ES-I3 (cell line): Measurements from ENCODE around the gene GUCA1A.
A peak's percentile ranks its signal among the peaks of the same experiment; 100 is the strongest.
"Not testable (repeated sequence)": the region's sequence is repeated elsewhere in the genome, so short reads cannot be mapped to it uniquely, and the experiment has no call there.

Experiments used
- H3K36me3 ChIP-seq: 2 replicates; pipeline ENCODE4 v1.6.1; 2013; ENCODE audit warnings: mild to moderate bottlenecking, low read length, control low read depth, moderate library complexity; ENCODE audit not compliant: insufficient read depth
- H3K4me1 ChIP-seq: 2 replicates; pipeline ENCODE4 v1.6.1; 2013; ENCODE audit warnings: mild to moderate bottlenecking, control low read depth, low read length; ENCODE audit not compliant: insufficient read depth
- H3K9ac ChIP-seq: 2 replicates; pipeline ENCODE4 v1.6.1; 2013; ENCODE audit warnings: low read depth, mild to moderate bottlenecking, low read length, moderate library complexity
- H3K9me3 ChIP-seq: 2 replicates; pipeline ENCODE4 v1.6.1; 2013; ENCODE audit warnings: mild to moderate bottlenecking, low read length, moderate library complexity; ENCODE audit not compliant: control insufficient read depth, insufficient read depth

The GUCA1A gene

DNA sequence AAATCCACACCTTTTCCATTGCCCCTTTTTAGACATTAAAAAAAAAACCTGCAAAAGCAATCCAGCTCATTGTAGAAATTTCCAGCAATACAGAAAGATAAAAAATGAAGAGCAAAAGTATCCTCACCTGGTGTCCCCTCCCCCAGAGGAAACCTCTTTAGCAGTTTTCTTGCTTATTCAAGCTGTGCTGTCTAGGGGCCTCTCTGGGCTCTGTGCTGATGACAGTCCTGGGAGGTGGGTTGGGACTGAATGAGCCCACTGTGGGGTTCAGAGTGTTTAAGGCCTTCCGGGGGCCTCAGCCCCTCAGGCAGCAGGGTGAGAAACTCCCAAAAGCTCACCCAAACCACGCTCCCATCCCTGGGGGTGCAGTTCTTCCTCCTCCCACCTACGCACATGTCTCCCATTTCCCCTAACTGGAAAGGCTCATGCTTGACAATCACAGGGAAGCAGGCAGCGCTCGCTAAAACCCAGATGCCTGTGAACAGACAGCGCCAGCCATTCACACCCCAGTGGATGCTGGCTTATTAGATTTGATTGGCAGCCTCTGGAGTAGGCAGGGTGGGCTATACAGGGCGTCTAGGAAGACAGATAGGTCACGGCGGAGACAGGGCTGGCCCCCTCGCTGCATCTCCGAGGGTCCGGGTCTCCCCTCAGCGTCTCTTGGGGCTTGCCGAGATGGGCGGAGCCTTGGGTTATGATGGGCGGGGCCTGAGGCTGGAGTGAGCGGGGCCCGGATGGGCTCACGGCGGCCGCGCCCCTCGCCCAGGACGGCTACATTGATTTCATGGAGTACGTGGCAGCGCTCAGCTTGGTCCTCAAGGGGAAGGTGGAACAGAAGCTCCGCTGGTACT is 4.6 kb downstream of the GUCA1A start:
- Histone ChIP-seq H3K9me3 (no peaks in the 10 kb centered on the region), H3K4me1 (peaks cover 12% of the 10 kb centered on the region; the same call in 1 of the 2 replicates), H3K9ac (peak overlapping the region; percentile 60), H3K36me3 (no peaks in the 10 kb centered on the region)

GRCh38 chr6:42179261-42179944 is 6.2 kb downstream of the GUCA1A start:
- H3K9ac ChIP-seq: no peak overlapping the region
- H3K4me1 ChIP-seq: peaks cover 12% of the 10 kb centered on the region; the same call in 1 of the 2 replicates
- no peaks in the 10 kb centered on the region for H3K36me3 ChIP-seq
- H3K9me3 ChIP-seq: no peaks in the 10 kb centered on the region

DNA sequence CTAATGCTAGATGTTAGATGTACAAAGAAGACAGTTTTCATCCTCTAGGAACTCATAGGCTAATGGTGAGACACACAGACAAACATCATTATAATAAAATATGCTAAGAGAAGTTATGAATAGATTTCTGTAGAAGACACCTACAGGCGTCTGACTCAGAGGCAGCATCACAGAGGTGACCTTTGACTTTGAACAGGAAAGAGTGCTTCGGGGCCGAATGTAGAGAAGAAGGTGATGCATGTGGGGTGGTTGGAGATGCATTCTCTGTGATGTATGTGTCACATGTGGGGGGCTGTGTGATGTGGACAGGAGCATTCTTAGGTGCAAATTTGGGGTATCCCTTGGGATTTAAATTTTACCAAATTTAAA is 6.8 kb downstream of the GUCA1A start:
- Histone ChIP-seq H3K36me3 (no peaks in the 10 kb centered on the region), H3K9ac (no peak overlapping the region), H3K9me3 (no peaks in the 10 kb centered on the region), H3K4me1 (peaks cover 12% of the 10 kb centered on the region; the same call in 1 of the 2 replicates)

- H3K9ac ChIP-seq: no peak overlapping the region
- H3K9me3 ChIP-seq: no peaks in the 10 kb centered on the region
Observed at GRCh38 chr6:42182101-42182500, 8.9 kb downstream of the GUCA1A start.

DNA sequence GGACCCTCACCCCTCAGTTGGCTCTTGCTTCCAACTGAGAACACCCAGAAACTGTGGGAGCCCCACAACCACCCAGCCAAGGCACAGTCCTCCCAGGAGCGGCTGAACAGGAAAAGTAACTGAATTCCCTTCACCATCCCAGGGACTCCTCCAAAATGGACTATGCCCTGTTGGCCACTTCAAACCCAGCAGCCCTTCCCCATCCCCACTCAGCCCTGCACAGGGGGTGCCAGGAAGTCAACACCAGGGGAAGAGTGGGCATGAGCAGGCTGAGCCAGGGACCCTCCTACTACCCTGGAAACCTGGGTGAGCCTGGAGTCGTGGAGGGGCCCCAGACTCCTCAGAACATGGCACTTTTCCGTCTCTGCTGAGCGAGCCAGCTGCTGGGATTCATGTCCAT is 11.3 kb downstream of the GUCA1A start:
- Histone ChIP-seq H3K4me1 (0 out of 2 replicates have a peak, but pooled peaks cover 3% of the 10 kb centered on the region), H3K36me3 (no peaks in the 10 kb centered on the region), H3K9me3 (no peaks in the 10 kb centered on the region), H3K9ac (no peak overlapping the region)

More at GRCh38 chr6:42182101-42182500, 8.9 kb downstream of the GUCA1A start:
- Histone ChIP-seq H3K36me3 (no peaks in the 10 kb centered on the region), H3K4me1 (peaks cover 11% of the 10 kb centered on the region; the same call in 1 of the 2 replicates)

DNA sequence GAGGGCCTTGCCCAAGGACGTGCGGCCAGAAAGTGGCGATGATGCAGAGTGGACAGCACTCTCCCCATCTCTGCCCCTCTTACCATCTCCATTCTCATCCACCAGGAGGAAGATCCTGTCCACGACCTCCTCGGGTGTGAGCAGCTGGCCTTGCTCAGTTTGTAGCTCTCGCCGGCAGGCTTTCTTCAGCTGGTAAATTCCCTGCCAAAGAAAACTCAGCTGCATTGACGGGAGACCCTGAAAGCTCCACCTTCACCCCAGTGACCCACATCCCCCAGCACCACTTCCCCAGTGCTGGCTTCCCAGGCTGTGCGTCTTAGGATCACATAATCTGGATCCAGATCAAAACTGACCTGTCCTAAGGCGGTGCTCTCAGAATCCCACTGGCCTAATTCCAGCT is 12.4 kb downstream of the GUCA1A start:
- H3K4me1 ChIP-seq: 0 out of 2 replicates have a peak, but pooled peaks cover 3% of the 10 kb centered on the region
- no peaks in the 10 kb centered on the region for H3K36me3 ChIP-seq
- H3K9ac ChIP-seq: no peak overlapping the region
- H3K9me3 ChIP-seq: no peaks in the 10 kb centered on the region

GRCh38 chr6:42188406-42188805 is 15.2 kb downstream of the GUCA1A start:
- H3K36me3 ChIP-seq: no peaks in the 10 kb centered on the region
- H3K9me3 ChIP-seq: no peaks in the 10 kb centered on the region
- no peak overlapping the region for H3K9ac ChIP-seq
- peaks cover 5% of the 10 kb centered on the region; the same call in 1 of the 2 replicates for H3K4me1 ChIP-seq

DNA sequence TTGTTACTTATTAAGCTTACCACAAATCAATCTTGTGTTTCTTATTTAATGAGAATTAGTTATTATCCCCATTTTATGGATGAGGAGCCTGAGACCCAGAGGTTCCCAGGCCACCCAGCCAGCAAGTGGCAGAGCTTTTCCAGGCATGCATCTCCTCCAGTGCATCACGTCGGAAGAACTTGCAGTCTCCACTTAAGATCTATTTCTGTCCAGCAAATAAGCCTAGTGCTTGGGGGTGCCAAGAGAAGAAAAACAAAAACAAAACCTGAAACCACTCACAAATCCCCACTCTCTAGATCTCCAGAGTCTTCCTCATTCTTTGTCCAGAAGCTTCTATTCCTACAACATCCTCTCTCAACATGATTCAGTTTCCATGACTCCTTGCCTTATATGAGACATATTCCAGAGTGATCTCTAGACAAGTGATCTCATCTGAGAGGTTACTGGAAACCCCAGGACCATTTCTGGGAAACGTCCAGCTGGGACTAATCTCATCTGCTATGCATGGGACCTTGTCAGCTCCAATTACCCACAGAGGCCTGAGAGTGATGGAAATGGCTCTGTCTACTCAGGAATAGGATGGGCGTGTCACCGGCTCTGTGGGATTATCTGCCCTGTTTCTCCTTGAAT is 17.5 kb downstream of the GUCA1A start:
- Histone ChIP-seq H3K36me3 (no peaks in the 10 kb centered on the region), H3K9ac (no peak overlapping the region), H3K4me1 (peaks cover 13% of the 10 kb centered on the region; the same call in 1 of the 2 replicates), H3K9me3 (no peaks in the 10 kb centered on the region)

DNA sequence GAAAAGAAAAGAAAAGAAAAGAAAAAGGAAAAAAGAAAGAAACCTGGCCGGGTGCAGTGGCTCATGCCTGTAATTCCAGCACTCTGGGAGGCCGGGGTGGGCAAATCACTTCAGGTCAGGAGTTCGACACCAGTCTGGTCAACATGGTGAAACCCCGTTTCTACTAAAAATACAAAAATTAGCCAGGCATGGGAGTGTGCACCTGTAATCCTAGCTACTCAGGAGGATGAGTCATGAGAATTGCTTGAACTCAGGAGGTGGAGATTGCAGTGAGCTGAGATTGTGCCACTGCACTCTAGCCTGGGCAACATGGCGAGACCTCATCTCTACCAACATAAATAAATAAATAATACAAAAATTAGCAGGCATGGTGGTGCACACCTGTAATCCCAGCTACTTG is 19.2 kb downstream of the GUCA1A start:
- not testable (repeated sequence) for H3K36me3 ChIP-seq, H3K4me1 ChIP-seq, H3K9me3 ChIP-seq, H3K9ac ChIP-seq

DNA sequence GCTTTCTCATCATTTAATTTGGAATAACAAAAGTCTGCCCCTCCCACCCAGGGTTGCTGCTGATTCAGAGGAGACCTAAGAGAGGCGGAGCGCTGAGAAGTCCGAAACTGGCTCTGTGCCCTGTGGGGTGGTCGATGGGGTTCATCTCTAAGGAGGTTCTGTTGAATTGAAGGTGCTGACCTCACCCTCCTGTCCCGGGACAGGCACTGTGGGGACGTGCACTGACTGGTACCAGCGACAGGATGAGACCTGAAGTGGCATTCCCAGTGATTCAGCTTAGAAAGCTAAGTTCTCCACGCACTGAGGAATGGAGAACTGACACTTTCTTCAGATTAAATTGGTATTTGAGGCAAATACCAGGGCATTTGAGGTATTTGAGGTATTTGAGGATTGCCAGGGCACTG is 20.3 kb downstream of the GUCA1A start:
- no peaks in the 10 kb centered on the region; the same call in 1 of the 2 replicates for H3K36me3 ChIP-seq
- H3K4me1 ChIP-seq: peaks cover 10% of the 10 kb centered on the region; the same call in 1 of the 2 replicates
- H3K9me3 ChIP-seq: no peaks in the 10 kb centered on the region
- H3K9ac ChIP-seq: no peak overlapping the region

DNA sequence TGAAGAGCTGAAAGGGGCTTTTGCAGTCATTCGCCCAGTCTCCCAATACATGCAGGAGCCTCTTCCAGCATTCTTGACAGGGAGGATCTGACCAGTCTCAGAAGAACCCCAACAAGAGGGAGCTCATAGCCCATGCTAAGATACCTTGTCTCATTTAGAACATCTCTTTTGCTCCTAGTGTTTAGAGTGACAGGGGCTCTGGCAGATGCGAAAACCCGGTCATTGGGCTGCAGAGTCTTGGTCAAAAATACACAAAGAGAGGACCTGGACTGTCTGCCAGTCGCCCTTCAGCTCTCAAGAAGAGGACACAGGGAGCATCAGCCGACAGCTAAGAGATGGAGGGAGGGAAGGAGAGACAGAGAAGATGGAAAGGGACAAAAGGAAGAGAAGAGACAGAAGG is 20.9 kb downstream of the GUCA1A start:
- H3K9ac ChIP-seq: no peak overlapping the region
- peaks cover 10% of the 10 kb centered on the region; the same call in 1 of the 2 replicates for H3K4me1 ChIP-seq
- no peaks in the 10 kb centered on the region; the same call in 1 of the 2 replicates for H3K36me3 ChIP-seq
- H3K9me3 ChIP-seq: no peaks in the 10 kb centered on the region

GRCh38 chr6:42195415-42195814 is 22.3 kb downstream of the GUCA1A start:
- Histone ChIP-seq H3K36me3 (peaks cover 3% of the 10 kb centered on the region), H3K9ac (no peak overlapping the region), H3K9me3 (no peaks in the 10 kb centered on the region), H3K4me1 (peaks cover 10% of the 10 kb centered on the region; the same call in 1 of the 2 replicates)

DNA sequence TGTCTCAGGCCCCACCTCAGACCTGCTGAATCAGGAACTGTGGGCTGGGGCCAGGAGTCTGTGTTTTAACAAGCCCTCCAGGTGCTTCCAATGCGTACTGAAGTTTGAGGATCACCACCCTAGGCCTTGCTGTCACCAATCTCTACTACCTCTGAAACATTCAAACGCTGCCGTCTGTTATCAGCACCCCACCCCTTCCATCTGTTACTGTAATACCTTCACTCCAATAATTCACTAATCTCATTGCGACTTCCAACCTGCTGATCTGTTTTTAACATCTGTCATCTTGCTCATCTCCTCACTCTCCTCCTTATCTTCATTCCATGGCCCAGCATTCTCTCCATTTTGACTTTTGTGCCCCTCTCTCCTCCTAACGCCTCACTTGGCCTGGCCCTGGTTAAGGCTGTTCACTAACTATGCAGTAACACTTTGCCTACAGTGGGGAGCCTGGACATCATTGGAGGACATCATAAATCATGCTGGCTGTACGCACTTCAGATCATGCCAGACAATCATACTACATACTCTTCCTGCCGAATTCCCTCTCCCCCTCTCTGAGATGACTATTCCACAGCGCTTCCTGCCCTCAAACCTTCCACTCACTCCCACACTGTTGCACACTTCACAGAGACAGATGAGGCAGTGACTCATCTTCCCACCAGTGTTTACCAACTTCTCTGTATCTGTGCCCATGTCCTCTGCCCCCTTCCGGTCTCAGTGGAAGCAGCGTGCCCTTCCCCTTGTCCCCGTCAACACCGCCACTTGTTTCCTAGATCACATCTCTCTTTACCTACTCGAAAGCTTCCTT is 24.6 kb downstream of the GUCA1A start:
- no peaks in the 10 kb centered on the region for H3K9me3 ChIP-seq
- H3K9ac ChIP-seq: no peak overlapping the region
- H3K36me3 ChIP-seq: peaks cover 3% of the 10 kb centered on the region
- H3K4me1 ChIP-seq: peaks cover 10% of the 10 kb centered on the region; the same call in 1 of the 2 replicates
